NCI-H2227 (cell line): ENCODE measurements around the gene TUBB6.
A peak's percentile ranks its signal among the peaks of the same experiment; 100 is the strongest.

ENCODE experiments used
- DNase-seq: peaks from one replicate; lab custom pipeline; 2025; ENCODE audit not compliant: unreplicated experiment; lab: John Stamatoyannopoulos, UW

The TUBB6 gene

GRCh38 chr18:12290086-12290485 lies 18.0 kb upstream of the TUBB6 start:
- DNase-seq: no peak

DNA sequence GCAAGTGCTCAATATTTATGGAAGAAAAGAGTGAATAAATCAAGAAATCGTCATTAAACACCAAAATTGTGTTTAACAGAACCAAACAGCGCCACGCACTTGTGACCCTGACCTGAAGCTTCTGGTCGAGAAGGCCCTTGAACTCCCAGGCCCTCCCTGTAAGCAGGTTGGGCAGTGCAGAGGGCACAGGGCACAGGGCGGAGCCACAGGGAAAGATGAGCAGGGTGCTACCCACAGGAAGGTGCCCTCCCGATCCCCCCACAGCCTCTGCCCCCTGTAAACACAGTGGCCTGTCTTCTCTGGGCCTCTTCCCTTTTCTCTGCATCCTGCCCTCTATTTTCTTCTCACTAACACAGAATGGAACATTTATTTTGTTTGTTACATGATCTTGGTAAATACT lies 16.9 kb upstream of the TUBB6 start:
- DNase-seq: no peak

- DNase-seq: no peak
Measured at GRCh38 chr18:12291690-12292089, 16.4 kb upstream of the TUBB6 start.

- no peak for DNase-seq
Measured at GRCh38 chr18:12293831-12294230, 14.2 kb upstream of the TUBB6 start.

GRCh38 chr18:12295389-12296086 lies 12.5 kb upstream of the TUBB6 start:
- no peak for DNase-seq

DNA sequence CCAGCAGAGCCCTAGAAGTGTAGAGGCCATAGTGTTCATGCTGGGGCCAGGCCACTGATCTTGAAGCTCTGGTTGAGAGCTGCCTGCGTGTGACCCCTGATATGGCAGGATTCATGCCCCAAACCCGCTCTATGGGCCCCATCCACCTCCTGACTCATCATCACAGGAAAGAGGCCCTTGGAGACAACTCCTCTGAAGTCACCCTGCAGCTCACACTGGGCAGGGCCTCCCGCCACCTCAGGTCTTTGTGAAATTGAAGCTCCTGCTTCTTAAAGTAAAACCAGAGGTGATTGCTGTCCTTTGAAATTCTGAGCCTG lies 12.0 kb upstream of the TUBB6 start:
- no peak for DNase-seq

- no peak for DNase-seq
Measured at GRCh38 chr18:12296457-12296856, 11.6 kb upstream of the TUBB6 start.

- no peak for DNase-seq
Measured at GRCh38 chr18:12299862-12300261, 8.2 kb upstream of the TUBB6 start.

- DNase-seq: no peak
Measured at GRCh38 chr18:12301263-12302005, 6.6 kb upstream of the TUBB6 start.

DNA sequence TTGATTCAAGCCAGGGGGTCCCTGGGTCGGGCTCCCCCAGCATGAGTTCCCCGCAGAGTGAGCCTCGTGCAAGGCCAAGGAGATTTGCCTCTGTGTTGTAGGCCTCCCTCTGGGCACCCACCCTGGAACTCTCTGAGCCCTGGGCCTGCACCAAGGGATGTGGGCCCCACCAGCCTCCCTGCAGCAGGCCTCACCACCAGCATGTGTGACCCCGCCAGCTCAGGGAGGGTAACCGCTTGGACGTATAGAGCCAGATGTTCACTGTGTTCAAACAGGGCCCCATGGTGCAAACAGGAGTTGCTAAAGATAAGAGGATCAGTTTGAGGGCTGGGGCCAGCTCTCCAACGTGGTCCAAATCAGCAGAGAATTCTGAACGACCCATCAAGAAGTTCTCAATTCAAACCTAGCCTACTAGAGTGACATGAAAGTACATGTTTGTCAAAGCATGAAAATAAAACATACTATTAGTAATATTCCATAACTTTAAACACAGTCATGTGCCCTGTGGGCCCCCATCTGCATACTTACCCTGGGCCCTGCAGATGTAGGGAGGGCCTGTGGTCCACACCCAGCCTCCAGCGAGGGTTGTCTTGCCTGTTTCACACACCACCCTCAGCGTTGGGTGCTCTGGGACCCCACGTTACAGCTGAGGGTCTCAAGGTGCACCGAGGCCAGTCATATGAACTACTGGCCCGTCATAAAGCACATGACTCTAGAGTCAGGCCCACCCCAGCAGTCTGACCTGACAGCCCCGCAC lies 5.5 kb upstream of the TUBB6 start:
- no peak for DNase-seq

DNA sequence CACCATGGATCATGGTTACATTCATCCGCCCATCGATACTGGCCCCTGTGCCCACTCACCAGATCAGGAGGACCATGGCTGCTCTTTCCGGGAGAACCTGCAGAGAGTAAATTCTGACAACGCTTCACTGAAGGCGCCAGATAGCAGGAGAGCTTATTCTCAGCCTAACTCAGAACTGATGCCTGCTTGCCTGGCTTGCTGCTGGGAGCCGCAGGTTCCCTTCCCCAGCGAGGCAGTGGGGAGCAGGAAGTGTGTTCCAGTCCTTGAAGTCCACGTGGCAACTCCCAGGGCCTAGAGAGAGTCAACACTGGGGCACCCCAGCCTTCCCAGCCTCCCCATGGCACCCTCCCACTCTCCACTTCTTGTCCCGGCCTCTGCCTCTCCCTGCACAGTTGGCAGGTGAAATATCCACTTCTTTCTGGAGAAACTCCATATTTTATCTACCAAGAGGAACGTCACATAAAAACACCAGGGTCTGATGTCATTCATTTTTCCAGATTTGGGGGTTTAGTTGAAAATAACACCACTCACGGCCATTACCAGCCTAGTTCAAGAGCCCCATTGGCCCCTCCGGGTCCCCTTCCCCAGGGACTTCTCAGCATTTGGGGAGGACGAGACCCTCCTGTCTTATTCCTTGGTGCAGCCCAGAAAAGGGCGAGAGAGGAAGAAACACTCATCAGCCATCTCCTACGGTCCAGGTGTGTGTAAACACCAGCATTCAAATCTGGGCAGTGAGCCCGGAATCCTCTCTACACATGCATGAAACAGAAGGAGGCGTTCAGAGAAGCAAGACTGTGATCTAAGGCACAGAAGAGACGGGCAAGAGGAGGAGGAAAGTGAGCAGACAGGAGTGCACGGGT lies 3.5 kb upstream of the TUBB6 start:
- no peak for DNase-seq

GRCh38 chr18:12305211-12305610 lies 2.8 kb upstream of the TUBB6 start:
- DNase-seq: no peak

GRCh38 chr18:12305930-12306629 lies 2.0 kb upstream of the TUBB6 start:
- DNase-seq: no peak

GRCh38 chr18:12306752-12307700 lies 1.0 kb upstream of the TUBB6 start:
- DNase-seq: peak; percentile 59

DNA sequence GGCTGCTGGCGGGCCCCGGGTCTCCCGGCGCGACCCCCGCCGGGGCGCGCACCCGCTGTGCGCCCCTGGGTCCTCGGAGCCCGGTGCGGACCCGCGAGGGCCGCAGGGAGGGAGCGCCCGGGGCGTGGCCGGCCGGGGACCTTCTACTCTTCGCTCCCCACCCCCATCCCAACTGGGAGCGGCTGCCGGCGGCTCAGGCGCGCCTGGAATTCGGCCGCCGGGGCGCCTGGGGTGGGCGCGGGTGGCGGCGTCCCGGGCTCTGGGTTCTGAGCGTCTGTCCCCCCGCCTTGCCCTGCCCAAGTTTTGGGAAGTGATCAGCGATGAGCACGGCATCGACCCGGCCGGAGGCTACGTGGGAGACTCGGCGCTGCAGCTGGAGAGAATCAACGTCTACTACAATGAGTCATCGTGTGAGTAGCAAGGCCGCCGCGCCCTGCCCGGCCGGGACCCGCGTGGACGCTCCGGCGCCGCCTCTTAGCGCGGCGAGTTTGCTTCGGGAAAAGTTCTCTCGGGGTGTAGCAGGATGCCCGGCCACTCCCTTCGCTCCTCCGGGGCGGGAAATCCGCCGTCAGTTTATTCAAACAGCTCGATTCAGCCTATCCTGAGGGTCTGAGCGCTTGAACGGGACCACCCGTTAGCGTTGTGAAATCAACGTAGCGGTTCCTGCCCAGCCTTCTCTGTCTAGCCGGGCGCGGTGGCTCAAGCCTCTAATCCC lies 502 bp downstream of the TUBB6 start:
- DNase-seq: peak; percentile 75

DNA sequence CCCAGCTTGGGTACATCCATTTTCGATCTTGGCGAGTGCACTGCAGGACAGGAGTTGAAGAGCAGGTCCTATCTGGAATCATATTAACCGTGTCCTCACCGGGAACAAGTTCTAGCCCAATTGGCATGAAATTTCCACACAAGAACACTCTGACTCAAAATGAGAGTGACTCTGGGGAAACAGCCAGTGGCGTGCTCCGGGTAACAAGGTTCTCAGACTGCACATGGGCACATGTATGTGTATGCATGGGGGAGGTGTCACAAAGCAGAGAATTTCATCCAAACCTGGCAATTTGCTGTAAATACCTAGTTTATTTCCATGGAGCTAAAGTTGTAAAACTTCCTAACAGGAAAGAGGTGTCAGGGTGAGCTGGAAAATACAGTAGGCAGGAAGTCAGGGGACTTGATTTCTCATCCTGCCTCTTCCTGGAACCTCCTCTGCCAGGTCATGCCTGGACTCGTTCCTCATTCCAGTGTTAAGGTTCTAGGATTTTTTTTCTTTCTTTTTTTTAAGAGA lies 1.7 kb downstream of the TUBB6 start:
- no peak for DNase-seq

- DNase-seq: no peak
Measured at GRCh38 chr18:12310762-12311161, 2.7 kb downstream of the TUBB6 start.

- DNase-seq: no peak
Measured at GRCh38 chr18:12312976-12313375, 4.9 kb downstream of the TUBB6 start.
